GM18511 (cell line): ENCODE results near the gene ZBTB24.
"Not testable (repeated sequence)": the region's sequence is repeated elsewhere in the genome, so short reads cannot be mapped to it uniquely, and the experiment has no call there.

ENCODE experiments used
- ATAC-seq: cut with Tn5 transposase; IDR thresholded peaks from one replicate; pipeline ENCODE4 v1.9.1; 2021; ENCODE audit warnings: mild to moderate bottlenecking, moderate library complexity; ENCODE audit not compliant: unreplicated experiment

Gene ZBTB24

DNA sequence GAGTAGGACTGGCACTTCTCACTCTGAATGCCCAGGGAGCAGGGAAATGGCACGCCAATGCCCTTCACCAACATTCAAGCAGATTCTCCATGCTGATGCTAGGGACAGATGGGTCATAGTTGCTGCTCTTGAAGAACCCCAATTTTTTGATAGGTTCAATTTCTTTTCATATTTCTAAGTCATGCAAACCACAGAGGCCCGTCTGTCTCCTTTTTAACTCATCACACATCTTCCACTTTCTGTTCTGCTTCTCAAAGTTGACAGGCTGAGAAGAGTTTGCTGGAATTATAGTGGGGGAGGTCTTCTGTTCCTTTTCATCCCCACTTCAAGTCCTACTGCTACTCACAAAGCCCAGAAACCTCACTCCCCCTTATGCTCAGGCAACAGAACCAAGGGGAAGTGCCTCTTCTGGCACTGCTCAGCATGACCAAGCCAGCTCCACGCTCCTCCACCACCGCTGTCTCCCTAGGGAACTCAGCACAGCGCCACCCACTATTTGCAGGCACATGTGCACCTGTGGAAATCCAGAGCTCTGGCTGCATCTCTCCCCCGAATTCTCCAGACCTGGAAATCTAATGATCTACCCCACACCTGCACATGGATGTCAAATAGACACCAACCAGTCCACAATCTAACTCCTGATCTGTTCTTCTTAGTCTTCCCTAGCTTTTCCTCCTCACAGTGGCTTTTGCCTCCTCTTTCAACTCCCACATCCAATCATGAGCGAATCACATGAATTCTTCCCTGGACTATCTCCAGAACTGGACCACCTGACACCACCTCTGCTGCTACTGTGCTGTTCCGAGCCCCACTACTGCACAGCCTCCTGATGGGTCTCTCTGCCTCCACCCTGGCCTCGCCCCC is 10.7 kb downstream of the ZBTB24 start:
- ATAC-seq = peak; percentile 72

GRCh38 chr6:109471105-109471810 is 11.8 kb downstream of the ZBTB24 start:
- ATAC-seq = no peak

GRCh38 chr6:109469591-109470189 is 13.3 kb downstream of the ZBTB24 start:
- ATAC-seq = no peak

DNA sequence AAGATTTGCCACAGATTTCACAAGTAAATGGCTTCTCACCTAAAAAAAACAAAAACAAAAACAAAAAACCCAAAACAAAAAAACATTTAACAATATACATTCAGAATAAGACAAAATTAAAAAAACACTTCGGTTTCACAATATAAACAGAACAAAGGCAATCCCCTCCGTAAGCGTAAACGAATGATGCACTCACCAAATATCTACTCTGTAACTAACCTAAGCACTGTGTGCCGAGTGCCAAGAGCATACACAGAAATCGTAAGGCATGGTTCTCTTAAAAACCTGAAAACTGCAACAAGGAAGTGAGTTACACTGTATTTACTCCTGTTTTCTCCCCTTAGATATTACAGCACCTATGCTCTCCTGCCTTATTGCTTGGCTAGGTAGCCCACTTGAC is 15.3 kb downstream of the ZBTB24 start:
- no peak for ATAC-seq

DNA sequence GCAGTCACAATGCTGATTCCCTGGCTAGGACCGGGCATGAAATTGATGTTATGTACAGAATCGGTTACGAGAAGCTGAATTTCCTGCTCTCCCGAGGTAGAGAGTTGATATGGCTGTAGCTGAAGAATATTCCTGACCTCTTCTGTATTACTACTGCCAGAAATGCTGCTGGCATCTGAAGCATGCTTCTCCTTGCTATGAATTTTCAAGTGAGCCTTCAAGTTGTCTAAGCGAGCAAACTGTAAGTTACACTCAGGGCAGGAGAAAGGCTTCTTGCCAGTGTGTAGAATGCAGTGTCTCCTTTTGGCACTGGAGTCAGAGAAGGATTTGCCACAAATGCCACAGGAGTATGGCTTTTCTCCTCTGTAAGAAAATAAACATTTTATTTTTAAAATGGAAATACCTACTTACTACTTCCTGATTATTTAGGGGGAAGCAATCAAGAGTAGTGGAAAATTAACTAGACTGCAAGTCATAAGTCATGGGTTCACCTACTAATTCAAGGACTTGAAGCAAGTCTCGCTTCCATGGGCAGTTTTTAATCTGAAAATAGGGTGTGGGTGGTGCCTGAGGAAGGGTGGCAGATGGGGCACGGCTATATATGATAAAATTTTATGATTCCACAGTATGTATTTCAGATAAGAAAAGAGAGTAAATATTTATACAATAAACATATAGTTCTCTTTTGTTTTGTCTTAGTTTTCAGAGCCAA is 16.7 kb downstream of the ZBTB24 start:
- no peak for ATAC-seq

DNA sequence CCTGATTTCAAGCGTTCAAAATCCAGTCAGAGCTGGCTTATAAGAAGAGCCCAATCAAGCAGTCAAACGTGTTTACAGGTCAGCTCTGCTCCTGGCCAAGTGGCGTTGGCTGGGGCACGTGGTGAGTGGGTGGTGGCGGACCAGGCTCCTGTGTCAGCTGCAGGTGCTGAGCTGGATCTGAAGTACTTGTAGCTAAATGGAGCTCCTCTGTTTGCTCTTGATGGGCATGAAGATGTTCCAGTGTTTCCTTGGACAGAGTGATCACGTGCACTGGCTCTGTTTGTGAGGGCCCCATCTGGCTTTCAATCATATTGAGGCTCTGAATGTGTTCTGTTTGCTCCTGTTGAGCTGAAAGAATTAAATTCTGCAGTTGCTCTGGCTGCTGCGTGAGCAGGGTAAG is 17.2 kb downstream of the ZBTB24 start:
- no peak for ATAC-seq

- no peak for ATAC-seq
Measured at GRCh38 chr6:109461733-109462526, 21.1 kb downstream of the ZBTB24 start.

- not testable (repeated sequence) for ATAC-seq
Measured at GRCh38 chr6:109461205-109461604, 21.8 kb downstream of the ZBTB24 start.

GRCh38 chr6:109460161-109460829 is 22.7 kb downstream of the ZBTB24 start:
- no peak for ATAC-seq

DNA sequence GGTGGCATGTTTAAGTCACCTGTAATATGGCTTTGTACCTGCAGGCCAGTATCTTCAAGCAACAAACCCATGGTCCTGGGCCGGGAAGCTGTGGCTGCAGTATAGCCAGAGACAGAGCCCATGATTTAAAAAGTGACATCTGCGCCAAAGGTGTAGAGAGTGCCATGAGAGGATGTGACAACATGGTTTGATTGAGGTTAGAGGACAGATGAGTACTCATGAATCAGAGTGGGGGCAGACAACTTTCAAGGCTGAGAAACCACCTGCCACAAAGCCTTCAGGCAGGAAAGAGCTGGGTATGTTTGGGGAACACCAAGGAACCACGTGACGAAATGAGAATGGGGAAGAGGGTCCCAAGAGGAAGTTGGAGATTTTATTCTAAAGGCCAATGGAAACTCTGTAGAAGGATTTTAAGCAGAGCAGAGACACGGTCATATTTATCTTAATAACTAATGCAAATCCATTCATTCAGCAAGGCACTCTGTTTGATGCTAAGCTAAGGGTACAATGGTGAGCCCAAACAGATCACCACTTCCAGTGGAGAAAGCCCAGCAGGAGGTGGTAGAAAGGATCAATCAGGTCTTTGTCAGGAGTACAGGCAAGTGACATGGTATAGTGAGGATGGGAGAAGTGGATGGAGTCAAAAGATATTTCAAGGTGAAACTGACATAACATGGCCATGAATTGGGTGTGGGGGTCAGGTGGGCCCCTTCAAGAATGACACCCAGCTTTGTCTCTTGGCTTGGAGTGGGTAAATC is 24.1 kb downstream of the ZBTB24 start:
- peak; percentile 31 for ATAC-seq

DNA sequence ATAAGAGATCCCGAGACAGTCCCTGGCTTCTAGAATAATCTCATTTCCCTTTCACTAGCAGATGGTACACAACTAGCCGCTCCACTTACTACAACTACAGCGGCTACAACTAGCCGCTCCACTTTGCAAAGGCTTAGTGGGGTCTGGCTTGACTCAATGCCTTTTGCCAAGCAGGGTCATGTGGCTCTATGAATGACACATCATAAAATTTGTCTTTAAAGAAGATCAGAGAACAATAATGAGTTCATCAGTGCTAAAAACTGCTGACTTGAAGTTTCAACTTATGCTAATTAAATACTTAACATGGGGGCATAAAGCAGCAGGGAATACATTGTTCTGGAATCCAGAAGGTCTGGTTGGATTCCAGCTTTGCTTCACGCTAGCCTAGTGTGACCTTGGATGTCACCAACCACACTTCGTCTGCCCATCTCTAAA is 25.4 kb downstream of the ZBTB24 start:
- no peak for ATAC-seq

DNA sequence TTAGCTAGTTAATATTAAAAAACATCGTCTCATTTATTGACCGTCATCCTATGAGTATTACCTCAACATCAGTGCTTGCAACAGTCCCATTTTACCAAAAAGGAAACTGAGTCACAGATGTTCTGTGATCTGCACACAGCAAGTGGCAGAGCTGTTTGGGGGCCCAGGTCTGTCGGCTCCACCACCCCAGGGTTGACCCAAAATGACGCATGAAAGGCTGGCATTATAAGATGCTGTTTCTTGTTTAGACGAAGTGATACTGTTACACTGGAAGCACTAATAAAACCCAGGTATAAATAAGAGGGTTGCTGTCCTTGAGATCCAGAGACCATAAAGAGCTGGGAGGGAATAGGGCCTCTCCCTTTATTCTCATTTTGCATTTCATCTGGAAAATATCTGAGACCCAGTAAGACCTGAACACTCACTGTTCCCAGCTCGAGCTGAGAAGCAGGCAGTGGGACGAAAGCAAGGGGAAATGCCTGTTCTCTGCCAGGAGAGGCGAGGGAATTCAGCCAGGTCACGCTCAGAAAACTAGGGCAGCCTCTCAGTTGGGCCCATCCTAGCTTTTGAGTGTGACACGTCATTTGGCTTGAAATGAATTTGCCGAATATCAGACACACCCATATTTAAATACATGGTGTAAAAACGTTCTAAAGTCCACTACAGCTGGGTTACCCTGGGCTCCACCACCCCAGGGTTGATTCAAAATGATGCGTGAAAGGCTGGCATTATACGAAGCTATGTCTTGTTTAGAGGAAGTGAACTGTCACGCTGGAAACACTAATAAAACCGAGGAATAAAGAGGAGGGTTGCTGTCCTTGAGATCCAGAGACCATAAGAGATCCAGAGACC is 26.1 kb downstream of the ZBTB24 start:
- ATAC-seq = no peak

DNA sequence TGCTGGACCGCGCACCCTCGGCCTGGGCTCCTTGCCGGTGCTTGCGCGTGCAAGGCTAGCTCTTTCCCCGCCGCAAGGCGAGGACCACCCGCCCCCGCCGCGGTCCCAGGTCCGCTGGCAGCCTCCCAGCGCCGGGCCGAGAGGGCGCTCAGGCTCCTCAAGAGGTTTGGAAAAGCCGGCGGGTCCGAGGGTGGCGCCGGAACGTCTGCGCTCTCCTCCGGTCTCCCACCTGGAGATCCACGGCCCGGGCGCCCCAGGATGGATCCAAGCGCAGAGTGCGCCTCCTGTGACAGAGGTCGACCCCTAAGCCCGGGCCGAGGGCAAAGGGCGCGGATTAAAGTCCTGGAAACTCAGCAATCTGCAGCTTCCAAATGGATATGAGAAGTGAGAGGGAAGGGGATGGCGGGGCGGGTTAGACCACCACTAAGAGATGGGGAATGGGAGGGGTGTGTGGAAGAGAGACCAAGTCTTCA is 26.9 kb downstream of the ZBTB24 start:
- ATAC-seq = peak; percentile 4

DNA sequence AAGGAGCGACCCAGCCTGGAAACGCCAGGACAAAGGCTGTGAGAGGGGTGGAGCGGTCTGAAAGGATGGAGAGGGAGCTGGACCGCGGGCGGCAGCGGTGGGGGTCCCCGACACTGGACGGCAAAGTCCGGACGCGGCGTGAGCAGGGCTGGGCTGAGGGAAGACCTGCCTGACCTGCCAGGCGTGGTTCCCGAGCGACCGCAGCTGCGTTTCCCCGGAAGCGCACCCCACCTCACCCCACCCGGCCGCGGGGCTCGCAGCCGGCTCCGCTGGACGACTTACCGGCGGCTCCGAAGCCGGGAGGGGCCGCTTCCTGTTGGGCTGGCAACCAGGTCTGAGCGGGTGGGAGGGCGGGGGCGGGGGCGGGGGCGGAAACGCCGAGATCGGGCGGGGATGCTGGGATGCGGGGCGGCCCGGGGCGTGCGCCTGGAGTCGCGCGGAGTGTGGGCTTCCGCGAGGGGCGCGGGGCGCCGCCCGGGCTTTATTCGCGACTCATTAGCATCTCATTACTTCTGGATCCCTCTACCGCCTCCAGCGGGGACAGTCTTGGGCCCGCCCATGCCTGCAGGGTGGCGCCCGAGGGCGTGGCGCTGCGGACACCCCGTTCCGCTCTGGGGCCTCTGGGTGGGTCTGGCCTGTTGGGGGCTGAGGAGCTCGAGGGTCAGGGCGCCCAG is 27.4 kb downstream of the ZBTB24 start, which contains the start of gene MICAL1:
TSS of gene MICAL1 (minus strand) at position 336 of the 674 bp plus-strand sequence. CDS start 1,576 bp downstream, outside the sequence.
- ATAC-seq = peak; percentile 60

DNA sequence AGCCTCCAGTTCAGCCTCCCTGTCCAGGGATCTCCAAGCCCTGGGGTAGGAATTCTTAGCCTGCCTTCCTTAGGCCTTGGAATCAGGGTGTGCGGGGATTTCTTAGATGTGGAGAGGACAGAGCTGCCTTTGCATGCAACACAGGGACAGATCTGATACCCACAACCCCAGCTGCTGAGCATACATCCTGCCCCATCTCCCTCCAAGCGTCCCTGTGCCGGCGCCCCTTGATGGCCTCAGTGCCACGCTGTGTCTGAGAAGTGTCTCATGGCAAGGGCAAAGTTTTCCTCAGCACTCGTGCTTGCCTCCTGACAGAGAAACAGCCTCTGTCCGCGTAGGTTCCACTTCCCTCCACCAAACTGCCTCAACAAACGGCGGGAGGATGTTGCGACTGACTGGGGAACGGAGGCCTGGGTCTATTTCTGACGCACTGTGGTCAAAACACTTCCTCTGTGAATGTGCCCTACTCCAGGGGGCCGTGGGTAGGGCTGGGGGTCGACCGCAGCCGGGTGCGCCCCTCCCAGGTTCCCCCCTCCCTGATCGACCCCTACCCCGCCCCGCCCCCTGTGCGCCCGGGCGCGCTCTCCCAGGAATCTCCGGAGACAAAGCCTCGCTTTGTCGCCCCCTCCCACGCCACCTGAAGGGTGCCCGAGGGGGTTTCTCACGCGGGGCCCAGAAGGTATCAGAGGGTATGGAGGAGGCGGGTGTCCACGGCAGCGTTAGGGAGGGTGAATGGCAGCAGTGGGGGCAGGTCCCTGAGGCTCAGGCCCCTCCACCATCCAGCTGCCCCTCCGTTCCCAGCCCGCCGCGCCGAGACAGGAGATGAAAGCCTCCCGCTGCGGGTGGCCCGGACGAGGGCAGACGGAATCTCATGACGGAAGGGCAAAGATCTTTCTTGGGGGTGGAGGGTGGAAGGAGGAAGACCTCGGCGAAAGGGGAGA is 28.3 kb downstream of the ZBTB24 start:
- peak; percentile 39 for ATAC-seq
